Small intestine (tissue), 7 donors: ENCODE measurements around the gene NLRX1. TPM values are rescaled to one million over a fixed set of nuclear protein-coding genes. Genes with fewer than 3 reads are reported as not detected.
"Not testable (repeated sequence)": the region's sequence is repeated elsewhere in the genome, so short reads cannot be mapped to it uniquely, and the experiment has no call there.

Experiments used
- DNase-seq, 2 donors: peaks; one replicate each; pipeline versions ENCODE4 v3.0.0 to v3.0.0-alpha.2; 2013
- FAIRE-seq: peaks from 2 replicates; lab custom pipeline; 2012; peaks lifted over from hg19 to GRCh38; lab: Jason Lieb, UNC
- H3K27ac ChIP-seq, 3 donors: one replicate each; pipeline ENCODE4 v1.5.1; 2013; ENCODE audit warnings: low read length in 2 of 3, mild to moderate bottlenecking in 2 of 3, control low read depth in 1 of 3, inconsistent platforms in 1 of 3, low read depth in 1 of 3, moderate library complexity in 1 of 3
- H3K27me3 ChIP-seq, 3 donors: one replicate each; pipeline ENCODE4 v1.6.1; 2013; ENCODE audit warnings: low read length in 3 of 3, inconsistent platforms in 1 of 3; ENCODE audit not compliant: control insufficient read depth in 3 of 3, insufficient read depth in 3 of 3
- H3K36me3 ChIP-seq, 3 donors: one replicate each; pipeline ENCODE4 v1.6.1; 2013; ENCODE audit warnings: low read length in 3 of 3, inconsistent platforms in 1 of 3, low read depth in 1 of 3, mild to moderate bottlenecking in 1 of 3, moderate library complexity in 1 of 3; ENCODE audit not compliant: control insufficient read depth in 3 of 3, insufficient read depth in 2 of 3
- H3K4me1 ChIP-seq, 3 donors: one replicate each; pipeline ENCODE4 v1.6.1; 2013; ENCODE audit warnings: low read length in 2 of 3, inconsistent platforms in 1 of 3, low read depth in 1 of 3, mild to moderate bottlenecking in 1 of 3, moderate library complexity in 1 of 3; ENCODE audit not compliant: control insufficient read depth in 3 of 3, insufficient read depth in 2 of 3
- H3K4me3 ChIP-seq, 3 donors: one replicate each; pipeline ENCODE4 v1.5.1; 2013; ENCODE audit warnings: low read length in 3 of 3, control low read depth in 1 of 3, inconsistent platforms in 1 of 3, low read depth in 1 of 3, mild to moderate bottlenecking in 1 of 3, moderate library complexity in 1 of 3
- H3K9me3 ChIP-seq, 2 donors: one replicate each; pipeline ENCODE4 v1.6.1; 2013; ENCODE audit warnings: low read depth in 1 of 2, low read length in 1 of 2; ENCODE audit not compliant: control insufficient read depth in 2 of 2, insufficient read depth in 1 of 2
- WGBS, 3 donors: extraction: QIAGEN DNeasy Blood & Tissue Kit; methylation state at CpG; one replicate each; pipeline ENCODE4 v1.1.7; 2013; 5-methylcytosine and 5-hydroxymethylcytosine counted together
- polyA plus RNA-seq, 4 donors: library from polyadenylated mRNA; stranded (reverse) in 3 of 4; unstranded in 1 of 4; fragments of 200-250 nt in 3 of 4; fragments of 120-200 nt in 1 of 4; gene quantifications; one replicate each; pipeline versions ENCODE4 v1.2.1 to v1.2.3, GENCODE V29; 2013
- donor health status: healthy with polysubstance abuse.
- donor health status: control.
- donor health status: control.
- donor health status: Bipolar disorder and iron deficiency.
- donor health status: healthy.

The NLRX1 gene
- polyA plus RNA-seq, 4 donors: 3.5 to 13.0 (median 6.6) TPM

DNA sequence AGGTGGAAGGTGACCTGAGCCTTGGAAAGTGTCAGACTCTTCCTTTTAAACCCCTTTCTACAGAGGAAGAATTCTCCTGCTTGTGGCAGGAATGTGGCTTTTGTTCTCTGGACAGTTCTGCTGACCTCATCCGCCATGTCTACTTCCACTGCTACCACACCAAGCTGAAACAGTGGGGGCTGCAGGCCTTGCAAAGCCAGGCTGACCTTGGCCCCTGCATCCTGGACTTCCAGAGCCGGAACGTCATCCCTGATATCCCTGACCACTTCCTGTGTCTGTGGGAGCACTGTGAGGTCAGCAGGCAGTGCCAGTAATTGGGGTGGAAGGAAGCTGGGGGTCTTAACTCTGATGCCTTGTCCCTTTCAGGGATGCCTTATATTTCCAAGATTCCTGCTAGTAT, 37.9 kb upstream of the NLRX1 start:
- 70 to 76% (median 73%) methylated on average over 3 of the region's 3 CpGs for WGBS, 3 donors
- Histone ChIP-seq H3K27ac (no peak overlapping the region), H3K4me3 (no peak overlapping the region), H3K9me3 (no peaks in the 10 kb centered on the region), H3K27me3 (no peaks in the 10 kb centered on the region), H3K36me3 (peaks cover 0 to 66% (median 14%) of the 10 kb centered on the region in 3 donors), H3K4me1 (peaks cover 0 to 7% (median 3%) of the 10 kb centered on the region in 3 donors)
- DNase-seq (no peak), FAIRE-seq (no peak)

DNA sequence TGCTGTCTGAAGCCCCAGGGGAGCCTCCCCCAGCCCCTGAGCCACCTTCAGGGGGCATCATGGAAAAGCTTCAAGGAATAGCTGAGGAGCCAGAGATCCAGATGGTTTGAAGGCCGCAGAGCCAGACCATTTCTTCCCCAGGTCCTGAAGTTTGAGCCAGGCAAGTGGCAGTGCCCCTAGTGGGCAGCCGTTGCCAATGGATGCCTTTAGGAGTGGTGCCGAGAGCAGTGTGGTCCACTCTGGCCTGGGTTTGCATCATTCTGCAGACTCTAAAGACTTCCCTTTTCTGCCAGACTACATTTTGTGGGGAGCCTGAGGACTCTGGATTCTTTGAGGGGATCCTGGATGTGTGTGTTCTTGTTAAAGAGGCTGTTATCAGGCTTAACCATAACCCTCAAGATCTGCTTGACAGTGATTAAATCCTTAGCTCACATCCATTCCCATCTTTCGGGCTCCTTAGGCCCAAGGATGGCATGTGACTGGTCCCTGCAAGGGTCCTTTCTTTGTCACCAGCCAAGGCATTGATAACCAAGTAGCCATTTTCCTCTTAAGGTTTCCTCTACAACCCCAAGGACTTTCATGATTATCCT, 34.0 kb upstream of the NLRX1 start:
- 54 to 66% (median 59%) methylated on average over 4 of the region's 4 CpGs for WGBS, 3 donors
- DNase-seq: peak in 1 of 2 donors; percentile 51

DNA sequence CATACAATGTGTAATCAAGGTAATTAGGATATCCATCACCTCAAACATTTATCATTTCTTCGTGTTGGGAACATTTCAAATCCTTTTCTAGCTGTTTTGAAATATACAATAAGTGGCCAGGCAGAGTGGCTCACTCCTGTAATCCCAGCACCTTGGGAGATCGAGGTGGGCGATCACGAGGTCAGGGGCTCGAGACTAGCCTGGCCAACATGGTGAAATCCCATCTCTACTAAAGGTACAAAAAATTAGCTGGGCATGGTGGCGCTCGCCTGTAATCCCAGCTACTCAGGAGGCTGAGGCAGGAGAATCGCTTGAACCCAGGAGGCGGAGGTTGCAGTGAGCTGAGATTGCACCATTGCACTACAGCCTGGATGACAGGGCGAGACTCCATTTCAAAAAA, 29.2 kb upstream of the NLRX1 start:
- H3K36me3 ChIP-seq, FAIRE-seq, H3K4me1 ChIP-seq, H3K4me3 ChIP-seq, H3K9me3 ChIP-seq, DNase-seq, H3K27me3 ChIP-seq, H3K27ac ChIP-seq: not testable (repeated sequence)
- 88 to 92% (median 92%) methylated on average over 10 of the region's 10 CpGs for WGBS, 3 donors

More for the DNA sequence above, 34.0 kb upstream of the NLRX1 start:
- peaks cover 0 to 42% (median 14%) of the 10 kb centered on the region in 3 donors for H3K36me3 ChIP-seq
- no peaks in the 10 kb centered on the region for H3K27me3 ChIP-seq
- no peak overlapping the region for H3K27ac ChIP-seq
- no peak for FAIRE-seq
- H3K4me3 ChIP-seq: no peak overlapping the region
- H3K4me1 ChIP-seq: no peaks in the 10 kb centered on the region
- H3K9me3 ChIP-seq: no peaks in the 10 kb centered on the region

DNA sequence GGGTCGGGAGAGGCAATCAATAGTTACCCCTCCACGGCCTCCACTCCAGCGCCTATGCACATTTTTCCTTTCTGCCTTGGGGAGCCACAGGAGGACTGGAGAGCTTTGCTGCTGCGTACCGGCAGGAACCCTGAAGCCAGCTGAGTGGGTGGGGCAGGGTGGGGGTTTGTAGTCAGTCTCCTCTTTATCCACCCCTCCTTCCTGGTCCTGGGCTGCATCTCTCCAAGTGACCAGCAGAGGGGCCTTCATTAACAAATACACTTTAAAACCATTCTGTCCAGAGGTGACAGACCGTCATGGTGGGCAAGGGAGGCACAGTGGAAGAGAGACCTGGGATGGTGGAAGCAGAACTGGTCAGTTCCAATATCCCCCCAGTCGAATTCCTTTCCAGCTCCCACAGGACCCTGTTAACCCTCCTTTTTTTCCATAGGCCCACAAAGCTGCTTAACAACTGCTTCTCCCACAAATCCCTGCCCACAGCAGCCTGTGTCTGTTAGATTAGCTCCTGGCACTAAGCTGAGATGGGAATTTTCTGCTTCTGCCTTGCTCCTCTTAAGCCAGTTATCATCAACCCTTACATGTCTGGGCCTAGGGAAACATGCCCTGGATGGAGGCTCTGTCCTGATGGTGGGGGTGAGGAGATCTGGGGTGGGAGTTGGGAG, 23.6 kb upstream of the NLRX1 start:
- Histone ChIP-seq H3K36me3 (no peaks in the 10 kb centered on the region), H3K4me1 (peaks cover 0 to 8% (median 0%) of the 10 kb centered on the region in 3 donors), H3K4me3 (no peak overlapping the region), H3K27ac (no peak overlapping the region), H3K9me3 (no peaks in the 10 kb centered on the region), H3K27me3 (peaks cover 3 to 28% (median 11%) of the 10 kb centered on the region in 3 donors)
- 3 to 20% (median 14%) methylated on average over 7 of the region's 7 CpGs for WGBS, 3 donors
- peak; percentile 71 to 82 for DNase-seq
- FAIRE-seq: no peak

DNA sequence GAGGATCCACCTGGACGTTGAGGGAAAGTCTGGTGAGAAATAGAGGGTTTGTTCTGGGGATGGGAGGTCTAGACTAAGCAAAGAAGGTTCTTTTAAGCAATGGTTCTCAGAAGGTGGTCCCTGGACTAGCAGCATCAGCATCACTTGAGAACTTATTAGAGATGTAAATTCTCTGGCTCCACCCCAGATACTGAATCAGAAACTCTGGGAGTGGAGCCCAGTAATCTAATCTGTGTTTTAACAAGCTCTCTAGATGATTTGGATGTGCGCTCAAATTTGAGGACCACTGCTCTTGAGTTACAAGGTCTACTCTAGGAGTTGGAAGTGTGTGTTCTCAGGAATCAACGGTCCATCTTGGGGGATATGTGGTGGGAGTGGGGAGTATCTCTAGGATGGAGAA, 23.0 kb upstream of the NLRX1 start:
- WGBS, 3 donors: 33 to 57% (median 43%) methylated on average over 3 of the region's 3 CpGs
- Histone ChIP-seq H3K4me1 (peaks cover 0 to 8% (median 0%) of the 10 kb centered on the region in 3 donors), H3K36me3 (no peaks in the 10 kb centered on the region), H3K27me3 (peaks cover 3 to 34% (median 11%) of the 10 kb centered on the region in 3 donors), H3K9me3 (no peaks in the 10 kb centered on the region), H3K4me3 (no peak overlapping the region), H3K27ac (no peak overlapping the region)
- no peak for FAIRE-seq
- no peak for DNase-seq

DNA sequence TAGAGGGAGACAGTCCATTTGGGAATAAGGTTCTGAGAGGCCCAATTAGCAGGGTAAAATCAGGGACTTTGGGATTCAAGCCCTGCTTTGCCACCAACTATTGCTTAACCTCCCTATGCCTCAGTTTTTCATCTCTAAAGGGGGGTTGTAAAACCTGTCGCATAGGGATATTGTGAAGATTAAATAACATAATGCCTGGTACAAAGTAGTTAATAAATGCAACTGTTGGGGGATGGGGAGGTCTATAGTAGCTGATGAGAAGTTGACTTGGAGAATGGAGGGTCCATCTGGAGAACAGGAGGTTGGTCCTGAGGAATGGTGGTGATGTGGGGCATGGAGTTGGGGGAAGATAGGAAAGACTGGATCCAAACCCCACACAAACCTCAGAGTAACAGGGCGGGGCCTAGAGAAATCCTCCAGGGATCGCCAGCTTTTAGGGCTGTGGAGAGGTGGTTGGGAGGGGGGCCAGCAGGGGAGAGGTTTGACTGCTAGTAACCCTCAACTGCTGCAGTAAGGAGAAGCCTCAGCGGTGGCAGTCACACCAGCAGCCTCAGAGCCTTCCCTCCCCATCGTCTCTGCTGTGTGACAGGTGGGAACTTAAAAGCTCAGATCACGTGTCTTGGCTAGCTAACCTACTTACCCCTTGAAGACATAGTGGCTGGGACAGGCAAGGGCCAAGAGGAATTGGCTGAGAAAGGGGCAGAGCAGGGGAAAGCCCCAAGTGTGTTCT, 20.8 kb upstream of the NLRX1 start:
- Histone ChIP-seq H3K9me3 (no peaks in the 10 kb centered on the region), H3K27me3 (peaks cover 3 to 52% (median 11%) of the 10 kb centered on the region in 3 donors), H3K27ac (no peak overlapping the region), H3K36me3 (no peaks in the 10 kb centered on the region), H3K4me1 (peaks cover 0 to 8% (median 0%) of the 10 kb centered on the region in 3 donors), H3K4me3 (no peak overlapping the region)
- WGBS, 3 donors: 43 to 61% (median 47%) methylated on average over 6 of the region's 6 CpGs
- DNase-seq (no peak), FAIRE-seq (no peak)

DNA sequence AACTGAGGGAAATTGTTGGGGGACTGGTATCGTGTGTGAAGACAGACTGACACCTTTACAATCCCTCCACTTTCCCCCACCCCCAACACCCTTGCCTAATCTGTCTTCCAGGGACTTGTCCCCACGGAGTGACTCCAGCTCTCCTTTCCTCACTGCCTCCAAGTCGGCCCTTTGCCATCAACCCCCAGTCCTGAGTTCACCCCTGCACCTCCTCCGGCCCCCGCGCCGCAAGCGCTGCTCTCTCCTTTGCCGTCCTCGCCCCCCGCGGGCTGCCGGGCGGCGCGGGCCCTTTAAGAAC, 19.9 kb upstream of the NLRX1 start:
- WGBS, 3 donors: 2 to 3% (median 2%) methylated on average over 12 to 16 of the region's 16 CpGs
- Histone ChIP-seq H3K36me3 (no peaks in the 10 kb centered on the region), H3K27me3 (peaks cover 3 to 58% (median 11%) of the 10 kb centered on the region in 3 donors), H3K27ac (no peak overlapping the region), H3K4me3 (peak overlapping the region; percentile 36 to 47 (median 39)), H3K9me3 (no peaks in the 10 kb centered on the region), H3K4me1 (peaks cover 0 to 8% (median 0%) of the 10 kb centered on the region in 3 donors)
- no peak for FAIRE-seq
- DNase-seq: no peak

DNA sequence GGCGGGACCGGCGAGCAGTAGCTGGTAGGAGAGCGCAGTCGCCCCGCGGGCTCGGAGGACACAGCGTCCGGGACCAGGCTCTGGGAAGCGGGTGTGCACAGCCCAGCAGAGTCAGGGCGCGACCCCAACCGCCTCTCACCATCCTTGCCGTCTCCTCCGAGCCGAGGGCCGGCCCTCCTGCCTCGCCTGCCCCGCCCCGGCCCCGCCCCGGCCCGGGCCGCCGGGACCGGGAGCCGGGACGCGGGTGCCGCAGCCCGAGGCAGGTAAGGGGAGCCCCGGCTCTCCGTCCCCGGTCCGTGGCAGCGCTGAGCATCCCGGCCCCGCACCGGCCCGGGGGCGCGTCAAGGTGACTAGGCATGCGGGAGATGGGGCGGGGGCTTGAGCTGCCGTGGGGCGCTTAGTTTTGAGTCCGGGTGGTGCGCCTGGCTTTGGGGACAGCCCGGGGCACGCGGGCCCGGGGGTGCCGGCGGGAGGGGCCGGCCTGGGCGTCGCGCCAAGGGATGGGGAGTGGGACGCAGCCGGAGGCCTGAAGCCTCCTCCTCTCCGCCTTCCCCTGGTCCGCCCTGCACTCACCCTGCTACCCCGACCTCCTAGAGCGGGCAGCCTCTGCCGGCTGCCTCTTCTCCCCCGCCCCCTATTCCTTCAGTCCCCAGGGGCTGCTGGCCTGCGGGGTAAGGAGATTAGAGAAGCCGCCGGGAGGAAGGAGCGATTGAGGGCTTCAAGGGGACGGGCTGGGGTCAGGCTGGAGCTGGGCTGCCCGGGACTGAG, 19.3 kb upstream of the NLRX1 start, which contains the start of gene ABCG4:
Gene ABCG4, plus strand, starts transcription at position 35 of the 768 bp plus-strand sequence. CDS start 914 bp downstream, outside the sequence.
- H3K27me3 ChIP-seq: peaks cover 3 to 62% (median 11%) of the 10 kb centered on the region in 3 donors
- DNase-seq: peak; percentile 20 to 36
- peaks cover 0 to 8% (median 0%) of the 10 kb centered on the region in 3 donors for H3K4me1 ChIP-seq
- 0 to 1% (median 1%) methylated on average over 31 to 73 of the region's 73 CpGs for WGBS, 3 donors
- no peaks in the 10 kb centered on the region for H3K9me3 ChIP-seq
- H3K27ac ChIP-seq: no peak within 1 kb of the TSS
- FAIRE-seq: no peak
- peak within 1 kb of the TSS; percentile 36 to 47 (median 39) for H3K4me3 ChIP-seq
- H3K36me3 ChIP-seq: no peaks in the 10 kb centered on the region
